Astrocyte (in vitro differentiated cells and primary cell): ENCODE data around the gene PLB1.

Experiments used
- CTCF ChIP-seq: IDR thresholded peaks from 2 replicates; pipeline ENCODE4 v1.5.1; 2011; ENCODE audit warnings: low read depth, mild to moderate bottlenecking, inconsistent platforms, low read length, moderate library complexity; ENCODE audit not compliant: insufficient read depth
- EZH2 ChIP-seq: IDR thresholded peaks from 2 replicates; pipeline ENCODE4 v1.6.1; 2012; ENCODE audit warnings: mild to moderate bottlenecking, low read length, inconsistent platforms; ENCODE audit not compliant: insufficient read depth

- TF ChIP-seq CTCF (no peak), EZH2 (no peak)
These were observed 132.0 kb downstream of the PLB1 start for GRCh38 chr2:28627722-28628480.
